AG10803 (cell line): ENCODE results near the gene SCAMP5.

Source experiments
- DNase-seq: peaks from one replicate; pipeline ENCODE4 v3.0.0; 2010; ENCODE audit warnings: low read depth
- H3K4me3 ChIP-seq: 2 replicates; pipeline ENCODE4 v1.5.1; 2011; ENCODE audit warnings: mild to moderate bottlenecking, low read length, control low read depth
- TF ChIP-seq, protein P1 (sequence below): conservative IDR thresholded peaks from 2 replicates; pipeline ENCODE4 v1.5.1; 2011; ENCODE audit warnings: mild to moderate bottlenecking, low read length, control low read depth, inconsistent platforms

Gene SCAMP5

DNA sequence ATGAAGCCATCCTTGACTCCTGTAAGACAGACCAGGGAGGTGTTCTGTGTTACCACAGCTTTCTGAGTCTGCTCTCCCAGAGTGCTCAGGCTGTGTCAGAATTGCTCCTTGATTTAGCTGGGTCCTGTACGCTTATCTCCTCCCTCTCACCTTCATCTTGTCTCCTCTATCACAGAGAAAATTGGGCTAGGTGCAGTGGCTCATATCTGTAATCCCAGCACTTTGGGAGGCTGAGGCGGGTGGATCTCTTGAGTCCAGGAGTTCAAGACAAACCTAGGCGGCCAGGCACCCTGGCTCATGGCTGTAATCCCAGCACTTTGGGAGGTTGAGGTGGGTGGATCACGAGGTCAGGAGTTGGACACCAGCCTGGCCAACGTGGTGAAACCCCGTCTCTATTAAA lies 5.9 kb downstream of the SCAMP5 start:
- TF ChIP-seq, protein P1, sequence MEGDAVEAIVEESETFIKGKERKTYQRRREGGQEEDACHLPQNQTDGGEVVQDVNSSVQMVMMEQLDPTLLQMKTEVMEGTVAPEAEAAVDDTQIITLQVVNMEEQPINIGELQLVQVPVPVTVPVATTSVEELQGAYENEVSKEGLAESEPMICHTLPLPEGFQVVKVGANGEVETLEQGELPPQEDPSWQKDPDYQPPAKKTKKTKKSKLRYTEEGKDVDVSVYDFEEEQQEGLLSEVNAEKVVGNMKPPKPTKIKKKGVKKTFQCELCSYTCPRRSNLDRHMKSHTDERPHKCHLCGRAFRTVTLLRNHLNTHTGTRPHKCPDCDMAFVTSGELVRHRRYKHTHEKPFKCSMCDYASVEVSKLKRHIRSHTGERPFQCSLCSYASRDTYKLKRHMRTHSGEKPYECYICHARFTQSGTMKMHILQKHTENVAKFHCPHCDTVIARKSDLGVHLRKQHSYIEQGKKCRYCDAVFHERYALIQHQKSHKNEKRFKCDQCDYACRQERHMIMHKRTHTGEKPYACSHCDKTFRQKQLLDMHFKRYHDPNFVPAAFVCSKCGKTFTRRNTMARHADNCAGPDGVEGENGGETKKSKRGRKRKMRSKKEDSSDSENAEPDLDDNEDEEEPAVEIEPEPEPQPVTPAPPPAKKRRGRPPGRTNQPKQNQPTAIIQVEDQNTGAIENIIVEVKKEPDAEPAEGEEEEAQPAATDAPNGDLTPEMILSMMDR = no peak
- DNase-seq = no peak
- H3K4me3 ChIP-seq = no peak overlapping the region

DNA sequence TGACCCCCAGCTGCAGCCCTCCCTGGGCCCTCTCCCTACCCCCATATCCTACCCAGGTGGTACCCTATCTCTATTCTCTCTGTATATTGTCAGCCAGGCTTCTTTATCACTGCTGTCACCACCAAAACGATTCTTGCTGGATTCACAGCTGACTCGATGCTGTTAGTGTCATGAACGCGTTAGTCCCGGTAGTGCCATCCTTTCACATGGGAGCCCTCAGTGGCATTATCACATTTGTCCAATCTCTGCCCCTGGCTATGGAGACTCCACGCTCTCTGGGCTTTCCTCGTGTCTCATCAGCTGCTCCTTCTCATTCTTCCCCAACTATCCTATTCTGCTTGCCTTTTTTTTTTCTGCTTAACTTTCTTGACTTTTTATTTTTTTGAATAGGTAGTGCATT lies 7.0 kb downstream of the SCAMP5 start:
- DNase-seq = no peak
- no peak overlapping the region for H3K4me3 ChIP-seq
- TF ChIP-seq, protein P1 = no peak

DNA sequence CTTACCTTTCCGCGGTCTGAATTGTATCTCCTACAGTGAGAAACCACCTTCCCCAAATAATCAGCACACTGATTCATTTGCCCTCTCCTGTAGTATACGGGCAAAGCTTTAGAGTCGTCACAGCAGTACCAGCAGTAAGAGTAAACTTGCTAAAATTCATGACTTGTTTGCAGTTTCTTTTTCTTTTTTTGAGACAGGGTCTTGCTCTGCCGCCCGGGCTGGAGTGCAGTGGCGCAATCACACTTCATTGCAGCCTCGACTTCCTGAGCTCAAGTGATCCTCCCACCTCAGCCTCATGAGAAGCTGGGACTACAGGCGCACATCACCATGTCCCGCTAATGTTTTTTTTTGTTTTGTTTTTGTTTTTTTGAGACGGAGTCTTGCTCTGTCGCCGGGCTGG lies 11.9 kb downstream of the SCAMP5 start:
- TF ChIP-seq, protein P1 = no peak
- no peak for DNase-seq
- H3K4me3 ChIP-seq = no peak overlapping the region

DNA sequence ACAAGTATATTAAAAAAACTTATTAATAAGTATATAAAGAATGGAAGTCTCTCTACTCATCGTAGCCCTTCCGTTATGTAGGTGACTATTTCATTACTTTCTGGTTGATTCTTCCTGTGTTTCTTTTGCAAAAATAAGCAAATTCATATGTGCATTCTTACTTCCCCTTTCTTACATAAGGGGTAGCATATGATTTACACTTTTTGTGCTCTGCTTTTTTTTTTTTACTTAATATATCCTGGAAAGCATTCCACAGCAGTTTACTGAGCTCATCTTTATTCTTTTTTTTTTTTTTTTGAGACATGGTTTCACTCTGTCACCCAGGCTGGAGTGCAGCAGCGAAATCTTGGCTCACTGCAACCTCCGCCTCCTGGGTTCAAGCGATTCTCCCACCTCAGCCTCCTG lies 12.9 kb downstream of the SCAMP5 start:
- H3K4me3 ChIP-seq = no peak overlapping the region
- no peak for DNase-seq
- TF ChIP-seq, protein P1 = no peak

DNA sequence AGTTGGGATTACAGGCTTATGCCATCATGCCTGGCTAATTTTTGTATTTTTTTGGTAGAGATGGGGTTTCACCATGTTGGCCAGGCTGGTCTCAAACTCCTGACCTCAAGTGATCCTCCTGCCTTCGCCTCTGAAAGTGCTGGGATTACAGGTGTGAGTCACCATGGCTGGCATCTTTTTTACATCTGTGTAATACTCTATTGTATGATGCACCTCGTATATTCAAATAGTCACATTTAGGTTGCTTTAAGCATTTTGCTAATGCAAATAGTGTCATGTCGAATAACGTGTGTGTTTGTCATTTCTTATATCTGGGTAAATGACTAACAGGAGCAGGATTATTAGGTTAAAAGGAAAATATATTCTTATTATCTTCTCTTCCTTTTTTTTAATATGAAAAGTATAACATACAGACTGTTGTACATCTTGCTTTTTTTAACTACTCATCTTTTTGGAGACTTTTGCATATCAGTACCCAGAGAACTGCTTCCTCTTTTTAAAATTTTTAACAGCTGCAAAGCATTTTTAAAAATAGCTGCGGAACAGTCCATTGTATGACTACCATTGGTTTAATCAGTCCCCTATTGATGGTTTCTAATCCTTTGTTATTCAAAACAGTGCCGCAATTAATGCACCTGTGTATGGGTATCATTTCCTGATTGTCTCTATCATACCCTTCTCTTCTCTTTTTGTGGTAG lies 13.4 kb downstream of the SCAMP5 start:
- H3K4me3 ChIP-seq = no peak overlapping the region
- DNase-seq = no peak
- TF ChIP-seq, protein P1 = no peak

DNA sequence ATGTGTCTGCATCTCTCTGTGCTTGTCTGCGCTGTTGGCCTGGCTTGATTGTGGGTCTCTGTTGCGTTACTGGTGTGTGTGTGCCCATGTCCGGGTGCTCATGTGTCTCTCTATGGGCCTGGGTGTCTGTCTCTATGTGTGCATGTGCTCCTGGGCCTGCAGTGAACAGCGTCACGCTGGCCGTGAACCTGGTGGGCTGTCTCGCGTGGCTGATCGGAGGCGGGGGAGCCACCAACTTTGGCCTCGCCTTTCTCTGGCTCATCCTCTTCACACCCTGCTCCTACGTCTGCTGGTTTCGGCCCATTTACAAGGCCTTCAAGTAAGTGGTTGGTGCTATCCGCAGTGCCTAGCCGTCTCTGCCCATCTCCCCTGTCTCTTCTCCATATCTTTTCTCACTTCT lies 21.1 kb downstream of the SCAMP5 start:
- DNase-seq = no peak
- no peak overlapping the region for H3K4me3 ChIP-seq
- TF ChIP-seq, protein P1 = no peak

DNA sequence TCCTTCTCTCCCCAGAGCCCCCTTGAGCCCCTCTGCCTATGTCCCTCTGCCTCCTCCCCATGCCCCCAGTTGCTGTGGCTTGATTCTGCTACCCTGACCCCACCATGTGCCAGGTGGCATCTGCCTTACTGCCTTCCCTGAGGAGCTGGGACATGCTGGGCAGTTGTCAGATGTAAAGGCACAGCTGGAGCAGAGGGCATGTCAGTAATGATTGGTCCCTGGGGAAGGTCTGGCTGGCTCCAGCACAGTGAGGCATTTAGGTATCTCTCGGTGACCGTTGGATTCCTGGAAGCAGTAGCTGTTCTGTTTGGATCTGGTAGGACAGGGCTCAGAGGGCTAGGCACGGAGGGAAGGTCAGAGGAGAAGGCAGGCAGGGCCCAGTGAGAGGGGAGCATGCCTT lies 24.6 kb downstream of the SCAMP5 start:
- no peak for DNase-seq
- TF ChIP-seq, protein P1 = no peak

More for the DNA sequence above, 24.6 kb downstream of the SCAMP5 start:
- no peak overlapping the region for H3K4me3 ChIP-seq
